ENCODE results near the gene MLC1.

DNA sequence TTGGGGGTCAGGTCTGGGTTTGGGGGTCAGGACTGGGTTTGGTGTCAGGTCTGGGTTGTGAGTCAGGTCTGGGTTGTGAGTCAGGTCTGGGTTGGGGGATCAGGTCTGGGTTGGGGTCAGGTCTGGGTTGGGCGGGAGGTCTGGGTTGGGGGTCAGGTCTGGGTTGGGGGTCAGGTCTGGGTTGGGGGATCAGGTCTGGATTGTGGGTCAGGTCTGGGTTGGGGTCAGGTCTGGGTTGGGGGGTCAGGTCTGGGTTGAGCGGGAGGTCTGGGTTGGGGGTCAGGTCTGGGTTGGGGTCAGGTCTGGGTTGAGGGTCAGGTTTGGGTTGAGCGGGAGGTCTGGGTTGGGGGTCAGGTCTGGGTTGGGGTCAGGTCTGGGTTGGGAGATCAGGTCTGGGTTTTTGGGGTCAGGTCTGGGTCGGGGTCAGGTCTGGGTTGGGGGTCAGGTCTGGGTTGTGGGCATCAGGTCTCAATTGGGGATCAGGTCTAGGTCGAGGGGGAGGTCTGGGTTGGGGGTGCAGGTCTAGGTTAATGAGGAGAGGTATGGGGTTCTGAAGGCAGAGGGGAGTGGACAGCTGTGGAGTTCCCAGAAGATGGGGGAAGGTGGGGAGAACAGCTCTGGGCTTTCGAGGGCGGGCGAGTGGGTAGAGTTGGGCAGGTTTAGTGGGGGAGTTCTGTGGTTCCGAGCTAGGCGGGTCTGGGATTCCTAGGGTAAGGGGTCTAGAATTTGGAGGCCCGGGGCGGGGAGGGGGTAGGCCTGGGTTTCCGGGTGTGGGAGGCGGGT lies 27.8 kb downstream of the MLC1 start:
- TF ChIP-seq, protein P1, sequence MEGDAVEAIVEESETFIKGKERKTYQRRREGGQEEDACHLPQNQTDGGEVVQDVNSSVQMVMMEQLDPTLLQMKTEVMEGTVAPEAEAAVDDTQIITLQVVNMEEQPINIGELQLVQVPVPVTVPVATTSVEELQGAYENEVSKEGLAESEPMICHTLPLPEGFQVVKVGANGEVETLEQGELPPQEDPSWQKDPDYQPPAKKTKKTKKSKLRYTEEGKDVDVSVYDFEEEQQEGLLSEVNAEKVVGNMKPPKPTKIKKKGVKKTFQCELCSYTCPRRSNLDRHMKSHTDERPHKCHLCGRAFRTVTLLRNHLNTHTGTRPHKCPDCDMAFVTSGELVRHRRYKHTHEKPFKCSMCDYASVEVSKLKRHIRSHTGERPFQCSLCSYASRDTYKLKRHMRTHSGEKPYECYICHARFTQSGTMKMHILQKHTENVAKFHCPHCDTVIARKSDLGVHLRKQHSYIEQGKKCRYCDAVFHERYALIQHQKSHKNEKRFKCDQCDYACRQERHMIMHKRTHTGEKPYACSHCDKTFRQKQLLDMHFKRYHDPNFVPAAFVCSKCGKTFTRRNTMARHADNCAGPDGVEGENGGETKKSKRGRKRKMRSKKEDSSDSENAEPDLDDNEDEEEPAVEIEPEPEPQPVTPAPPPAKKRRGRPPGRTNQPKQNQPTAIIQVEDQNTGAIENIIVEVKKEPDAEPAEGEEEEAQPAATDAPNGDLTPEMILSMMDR (IDR thresholded peaks at IDR 0.05; ENCODE audit: insufficient read depth, low read depth, low read length): no peak
- TF ChIP-seq EZH2 (IDR thresholded peaks at IDR 0.05; ENCODE audit: insufficient read depth, low read length): no peak
